ENCODE measurements around the gene CLPTM1L.
"Not testable (repeated sequence)": the region's sequence is repeated elsewhere in the genome, so short reads cannot be mapped to it uniquely, and the experiment has no call there.

Gene CLPTM1L

DNA sequence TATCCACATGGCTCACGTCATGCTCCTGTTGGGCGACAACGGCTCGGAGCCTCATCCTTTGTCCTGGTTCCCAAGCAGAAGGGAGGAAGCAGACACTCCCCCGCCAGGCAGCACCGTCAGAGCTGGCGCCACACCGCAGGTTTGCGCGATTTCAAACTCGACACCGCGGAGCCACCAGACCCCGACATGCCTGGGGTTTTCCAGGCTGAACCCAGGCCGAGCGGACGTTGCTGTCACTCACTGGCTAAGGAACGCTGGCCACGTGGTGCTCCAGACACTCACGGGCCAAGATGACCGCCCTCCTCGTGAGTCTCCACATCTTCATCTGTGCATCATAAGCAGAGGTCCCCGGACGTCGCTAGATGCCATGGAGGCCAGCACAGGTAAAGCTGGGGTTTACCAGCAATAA, 59.0 kb downstream of the CLPTM1L start:
- DNase-seq = no peak

GRCh38 chr5:1285141-1285540, 59.8 kb downstream of the CLPTM1L start:
- no peak for DNase-seq

GRCh38 chr5:1284336-1284970, 60.4 kb downstream of the CLPTM1L start:
- not testable (repeated sequence) for DNase-seq

GRCh38 chr5:1283729-1284041, 61.2 kb downstream of the CLPTM1L start:
- not testable (repeated sequence) for DNase-seq

GRCh38 chr5:1282993-1283728, 61.7 kb downstream of the CLPTM1L start:
- not testable (repeated sequence) for DNase-seq

- no peak for DNase-seq
These were observed 62.5 kb downstream of the CLPTM1L start for GRCh38 chr5:1282131-1282992.

GRCh38 chr5:1281038-1281882, 63.6 kb downstream of the CLPTM1L start:
- DNase-seq = no peak

GRCh38 chr5:1280177-1281037, 64.5 kb downstream of the CLPTM1L start:
- no peak for DNase-seq

DNA sequence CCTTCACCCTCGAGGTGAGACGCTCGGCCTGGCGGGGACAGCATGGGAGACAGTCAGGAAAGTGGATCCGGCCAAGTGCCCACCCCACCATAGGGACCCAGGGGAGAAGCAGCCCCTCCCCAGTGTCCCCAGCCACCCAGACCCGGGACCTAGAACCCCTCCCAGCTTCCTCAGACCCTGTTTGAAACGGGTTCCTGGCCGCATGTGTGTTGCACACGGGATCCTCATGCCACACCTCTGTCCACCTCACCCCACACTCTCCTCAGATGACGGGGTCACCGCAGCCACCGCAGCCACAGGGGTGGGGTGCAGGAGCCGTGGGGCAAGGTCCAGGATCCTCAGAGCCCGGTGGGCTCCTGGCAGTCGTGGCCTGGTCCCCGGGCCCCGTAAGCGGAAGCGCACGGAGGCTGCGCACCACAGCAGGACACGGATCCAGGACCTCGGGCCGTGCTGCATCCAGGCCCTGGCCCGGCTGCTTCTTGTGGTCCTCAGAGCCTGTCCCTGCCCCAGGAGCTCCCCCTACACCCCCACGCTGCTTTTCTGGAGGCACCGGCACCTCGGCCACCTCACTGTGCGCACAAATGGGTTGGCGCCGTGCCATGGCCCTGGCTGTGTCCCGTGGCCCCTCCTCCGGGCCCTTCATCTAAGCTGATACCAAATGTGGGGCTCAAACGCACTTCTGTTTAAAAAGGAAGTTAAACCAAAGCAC, 65.3 kb downstream of the CLPTM1L start:
- no peak for DNase-seq

DNA sequence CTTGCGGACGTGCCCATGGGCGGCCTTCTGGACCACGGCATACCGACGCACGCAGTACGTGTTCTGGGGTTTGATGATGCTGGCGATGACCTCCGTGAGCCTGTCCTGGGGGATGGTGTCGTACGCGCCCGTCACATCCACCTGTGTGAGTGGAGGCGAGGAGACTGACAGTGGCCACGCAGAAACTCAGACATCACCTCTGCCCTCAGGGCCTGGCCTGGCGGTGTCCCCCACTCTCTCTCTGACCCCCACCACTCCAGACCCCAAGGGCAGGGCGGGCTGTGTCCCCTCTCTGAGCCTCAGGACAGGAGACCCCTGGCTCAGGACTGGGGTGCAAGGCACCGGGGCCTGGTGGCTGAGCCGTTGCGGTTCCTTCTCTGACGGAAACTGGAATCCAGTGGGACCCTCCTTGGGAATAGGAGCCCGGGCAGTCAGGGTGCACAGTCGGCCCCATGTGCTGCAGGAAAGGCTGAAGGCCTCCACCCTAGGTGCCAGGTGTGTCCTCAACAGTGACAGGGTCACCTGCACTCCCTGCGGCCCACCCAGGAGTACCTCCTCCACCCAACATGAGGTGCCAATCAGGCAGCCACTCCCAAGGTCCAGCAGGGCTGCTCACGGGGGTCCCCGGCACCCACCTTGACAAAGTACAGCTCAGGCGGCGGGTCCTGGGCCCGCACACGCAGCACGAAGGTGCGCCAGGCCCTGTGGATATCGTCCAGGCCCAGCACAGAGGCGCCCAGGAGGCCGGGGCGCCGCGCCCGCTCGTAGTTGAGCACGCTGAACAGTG, 66.0 kb downstream of the CLPTM1L start:
- no peak for DNase-seq

DNA sequence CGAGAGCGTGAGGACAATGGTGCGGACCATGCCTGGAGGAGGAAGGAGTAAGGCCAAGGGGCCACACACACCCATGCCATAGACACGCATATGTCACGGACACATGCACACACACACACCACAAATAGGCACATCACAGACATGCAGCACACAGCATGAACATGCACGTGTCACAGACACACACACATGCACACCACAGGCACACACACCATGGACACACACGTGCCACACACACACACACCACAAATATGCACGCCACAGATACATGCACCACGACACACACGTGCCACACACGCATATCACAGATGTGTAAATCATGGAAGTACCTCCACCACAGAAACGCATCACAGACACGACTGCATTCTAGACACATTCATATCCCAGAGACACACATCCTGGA, 66.7 kb downstream of the CLPTM1L start:
- DNase-seq = no peak

DNA sequence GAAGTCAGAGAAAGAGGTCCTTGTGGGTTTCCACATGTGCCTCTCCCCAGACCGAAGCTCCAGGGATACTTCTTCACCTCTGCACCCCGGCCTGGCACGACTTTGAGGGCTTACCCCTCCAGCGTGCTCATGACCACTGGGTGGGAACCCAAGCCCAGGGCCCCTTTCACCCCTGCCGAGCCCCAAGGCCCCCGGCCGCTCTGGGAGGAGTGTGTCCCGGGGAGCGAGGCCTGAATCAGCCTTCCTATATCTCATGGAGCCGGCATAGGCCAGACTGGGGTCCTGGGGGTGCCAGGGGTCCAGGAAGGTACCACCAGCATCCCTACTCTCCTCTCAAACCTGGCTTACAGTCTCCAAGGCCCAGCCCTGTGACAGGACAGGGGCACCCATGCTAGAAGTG, 67.1 kb downstream of the CLPTM1L start:
- DNase-seq = no peak

- DNase-seq = no peak
These were observed 67.6 kb downstream of the CLPTM1L start for GRCh38 chr5:1277331-1277730.

DNA sequence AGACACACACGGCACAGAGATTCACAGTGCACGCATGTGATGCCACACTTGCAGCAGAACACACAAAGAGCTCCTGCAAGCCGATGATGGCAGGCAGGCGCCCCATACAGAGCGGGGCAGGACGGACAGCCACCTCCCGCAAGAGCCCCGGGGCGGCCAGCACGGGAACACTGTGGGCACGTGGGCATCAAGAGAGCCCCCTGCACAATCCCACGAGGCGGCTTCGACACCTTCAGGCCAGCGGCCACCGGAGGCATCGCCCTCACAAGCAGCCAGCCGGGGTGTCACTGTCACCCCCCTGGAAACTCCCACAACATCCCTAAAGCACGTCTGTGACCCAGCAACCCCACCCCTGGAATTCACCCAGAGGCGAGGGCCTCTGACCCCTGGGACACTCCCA, 68.0 kb downstream of the CLPTM1L start:
- no peak for DNase-seq

DNA sequence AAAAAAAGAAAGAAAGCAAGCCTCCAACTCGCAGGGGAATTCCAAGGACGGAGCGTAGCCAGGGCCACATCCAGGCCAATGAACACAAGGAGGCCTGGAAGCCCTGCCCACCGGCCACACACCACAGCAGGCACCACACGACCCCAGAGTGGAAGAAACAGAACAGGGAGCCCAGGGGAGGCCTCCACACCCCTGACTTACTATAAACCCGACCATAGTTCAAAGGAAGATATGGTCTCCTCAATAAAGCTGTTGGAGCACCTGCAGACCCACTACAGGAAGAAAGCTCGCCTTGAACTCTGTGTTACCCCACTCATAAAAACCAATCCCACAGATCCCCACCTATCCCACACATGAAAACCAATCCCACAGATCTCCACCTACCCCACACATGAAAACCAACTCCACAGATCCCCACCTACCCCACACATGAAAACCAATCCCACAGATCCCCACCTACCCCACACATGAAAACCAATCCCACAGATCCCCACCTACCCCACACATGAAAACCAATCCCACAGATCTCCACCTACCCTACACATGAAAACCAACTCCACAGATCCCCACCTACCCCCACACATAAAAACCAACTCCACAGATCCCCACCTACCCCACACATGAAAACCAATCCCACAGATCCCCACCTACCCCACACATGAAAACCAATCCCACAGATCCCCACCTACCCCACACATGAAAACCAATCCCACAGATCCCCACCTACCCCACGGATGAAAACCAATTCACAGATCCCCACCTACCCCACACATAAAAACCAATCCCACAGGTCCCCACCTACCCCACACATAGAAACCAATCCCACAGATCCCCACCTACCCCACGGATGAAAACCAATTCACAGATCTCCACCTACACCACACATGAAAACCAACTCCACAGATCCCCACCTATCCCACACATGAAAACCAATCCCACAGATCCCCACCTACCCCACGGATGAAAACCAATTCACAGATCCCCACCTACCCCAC, 69.2 kb downstream of the CLPTM1L start:
- not testable (repeated sequence) for DNase-seq

GRCh38 chr5:1274471-1274870, 70.4 kb downstream of the CLPTM1L start:
- no peak for DNase-seq

DNA sequence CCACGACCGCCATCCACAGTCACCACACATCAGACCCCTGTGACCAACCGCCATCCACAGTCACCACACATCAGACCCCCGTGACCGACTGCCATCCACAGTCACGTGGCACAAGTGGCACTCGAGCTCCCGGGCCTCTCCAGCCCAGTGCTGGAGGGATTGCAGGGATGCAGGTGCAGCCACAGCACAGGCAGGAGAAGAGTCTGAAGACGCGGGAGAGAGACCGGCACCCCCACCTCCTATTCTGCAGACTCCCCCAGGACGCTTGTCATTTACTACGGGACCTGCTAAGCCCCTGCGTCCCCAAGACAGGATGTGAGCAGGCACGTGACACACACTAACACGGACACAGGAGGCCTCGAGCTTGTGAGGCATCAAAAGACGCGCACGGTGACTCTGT, 71.2 kb downstream of the CLPTM1L start:
- DNase-seq = no peak

GRCh38 chr5:1272201-1272600, 72.7 kb downstream of the CLPTM1L start:
- no peak for DNase-seq

All from stimulated activated CD8-positive, alpha-beta memory T cell treated with anti-CD3 and anti-CD28 coated beads, Interleukin-4, amount 100 ng/mL, for 48 hours (primary cell).